ENCODE data around the gene ANKRD52.

ANKRD52 gene

DNA sequence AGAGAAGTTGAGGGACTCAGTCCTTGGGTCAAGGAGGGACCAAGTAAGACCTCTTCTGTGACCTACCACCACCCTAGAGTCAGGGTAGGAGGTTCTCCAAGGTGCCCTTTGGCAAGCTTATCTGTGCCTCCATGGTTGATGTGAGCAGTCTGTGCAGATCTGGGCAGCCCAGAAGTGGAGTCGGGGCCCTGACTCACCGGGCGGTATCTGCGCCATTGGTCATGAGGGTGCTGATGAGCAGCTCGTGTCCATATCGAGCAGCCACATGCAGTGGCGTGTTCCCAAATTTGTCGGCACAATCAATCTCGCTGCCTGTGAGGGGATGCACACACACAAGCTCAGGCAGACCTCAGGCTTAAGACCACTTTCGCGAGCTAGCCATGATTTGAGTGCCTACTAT lies 5.1 kb downstream of the ANKRD52 start:
- peaks cover 22% of the 10 kb centered on the region for H3K4me1 ChIP-seq (ENCODE audit: insufficient read depth, low read length)
- H3K4me3 ChIP-seq (ENCODE audit: low read depth in 1 of 2, low read length in 2 of 2), result no peak overlapping the region
- ATAC-seq (ENCODE audit: insufficient read depth, low read depth) (no peak), DNase-seq (no peak)
- H3K4me2 ChIP-seq (ENCODE audit: insufficient read depth, low read length), result no peak overlapping the region
- TF ChIP-seq, protein P1, sequence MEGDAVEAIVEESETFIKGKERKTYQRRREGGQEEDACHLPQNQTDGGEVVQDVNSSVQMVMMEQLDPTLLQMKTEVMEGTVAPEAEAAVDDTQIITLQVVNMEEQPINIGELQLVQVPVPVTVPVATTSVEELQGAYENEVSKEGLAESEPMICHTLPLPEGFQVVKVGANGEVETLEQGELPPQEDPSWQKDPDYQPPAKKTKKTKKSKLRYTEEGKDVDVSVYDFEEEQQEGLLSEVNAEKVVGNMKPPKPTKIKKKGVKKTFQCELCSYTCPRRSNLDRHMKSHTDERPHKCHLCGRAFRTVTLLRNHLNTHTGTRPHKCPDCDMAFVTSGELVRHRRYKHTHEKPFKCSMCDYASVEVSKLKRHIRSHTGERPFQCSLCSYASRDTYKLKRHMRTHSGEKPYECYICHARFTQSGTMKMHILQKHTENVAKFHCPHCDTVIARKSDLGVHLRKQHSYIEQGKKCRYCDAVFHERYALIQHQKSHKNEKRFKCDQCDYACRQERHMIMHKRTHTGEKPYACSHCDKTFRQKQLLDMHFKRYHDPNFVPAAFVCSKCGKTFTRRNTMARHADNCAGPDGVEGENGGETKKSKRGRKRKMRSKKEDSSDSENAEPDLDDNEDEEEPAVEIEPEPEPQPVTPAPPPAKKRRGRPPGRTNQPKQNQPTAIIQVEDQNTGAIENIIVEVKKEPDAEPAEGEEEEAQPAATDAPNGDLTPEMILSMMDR (IDR thresholded peaks at IDR 0.05; ENCODE audit: borderline replicate concordance, extremely low read depth, low read length, poor library complexity, severe bottlenecking), result no peak
- no peak for TF ChIP-seq EZH2 (IDR thresholded peaks at IDR 0.05; ENCODE audit: borderline replicate concordance, low read depth, low read length, severe bottlenecking)
- no peak overlapping the region for H2AFZ ChIP-seq (ENCODE audit: low read depth, low read length)
- H3K79me2 ChIP-seq (ENCODE audit: insufficient read depth, low read length), result peaks cover 27% of the 10 kb centered on the region
- H3K36me3 ChIP-seq (ENCODE audit: insufficient read depth, low read length), result peaks cover 86% of the 10 kb centered on the region
- no peak overlapping the region for H3K27ac ChIP-seq (ENCODE audit: low read length)
- no peaks in the 10 kb centered on the region for H3K9me3 ChIP-seq (ENCODE audit: insufficient read depth, low read length, severe bottlenecking)
- H3K9ac ChIP-seq (ENCODE audit: low read depth, low read length), result no peak overlapping the region
- no peaks in the 10 kb centered on the region for H3K27me3 ChIP-seq (ENCODE audit: insufficient read depth, low read length, poor library complexity)
- H4K20me1 ChIP-seq (ENCODE audit: insufficient read depth, low read length), result peaks cover 13% of the 10 kb centered on the region; the same call in 1 of the 2 replicates

DNA sequence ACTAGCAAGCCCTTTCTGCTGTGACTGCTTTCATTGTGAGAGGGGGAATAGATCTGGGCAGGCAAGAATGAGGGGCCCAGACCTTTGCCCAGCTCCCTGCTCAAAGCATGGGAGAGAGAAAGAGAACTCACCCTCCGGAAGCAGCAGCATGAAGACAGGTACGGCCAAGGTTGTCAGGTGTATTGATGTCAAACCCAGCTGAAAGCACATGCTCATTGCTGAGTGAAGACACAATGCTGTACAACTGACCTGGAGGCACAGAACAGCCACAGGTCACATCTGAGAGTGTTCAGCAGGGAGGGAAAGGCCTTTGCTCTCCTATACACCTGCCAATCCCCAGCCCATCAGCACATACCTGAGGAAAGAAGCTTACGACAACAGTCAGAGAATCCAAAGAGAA lies 5.5 kb downstream of the ANKRD52 start:
- no peaks in the 10 kb centered on the region for H3K9me3 ChIP-seq (ENCODE audit: insufficient read depth, low read length, severe bottlenecking)
- H3K79me2 ChIP-seq (ENCODE audit: insufficient read depth, low read length), result peaks cover 24% of the 10 kb centered on the region
- H3K4me2 ChIP-seq (ENCODE audit: insufficient read depth, low read length), result no peak overlapping the region
- H3K27me3 ChIP-seq (ENCODE audit: insufficient read depth, low read length, poor library complexity), result no peaks in the 10 kb centered on the region
- DNase-seq, result no peak
- no peak for ATAC-seq (ENCODE audit: insufficient read depth, low read depth)
- no peak overlapping the region for H3K27ac ChIP-seq (ENCODE audit: low read length)
- H3K4me1 ChIP-seq (ENCODE audit: insufficient read depth, low read length), result peaks cover 22% of the 10 kb centered on the region
- no peak overlapping the region for H3K9ac ChIP-seq (ENCODE audit: low read depth, low read length)
- peaks cover 13% of the 10 kb centered on the region; the same call in 1 of the 2 replicates for H4K20me1 ChIP-seq (ENCODE audit: insufficient read depth, low read length)
- H2AFZ ChIP-seq (ENCODE audit: low read depth, low read length), result no peak overlapping the region
- peaks cover 86% of the 10 kb centered on the region for H3K36me3 ChIP-seq (ENCODE audit: insufficient read depth, low read length)
- H3K4me3 ChIP-seq (ENCODE audit: low read depth in 1 of 2, low read length in 2 of 2), result no peak overlapping the region
- TF ChIP-seq EZH2 (IDR thresholded peaks at IDR 0.05; ENCODE audit: borderline replicate concordance, low read depth, low read length, severe bottlenecking), result no peak
- TF ChIP-seq, protein P1 (IDR thresholded peaks at IDR 0.05; ENCODE audit: borderline replicate concordance, extremely low read depth, low read length, poor library complexity, severe bottlenecking), result no peak

DNA sequence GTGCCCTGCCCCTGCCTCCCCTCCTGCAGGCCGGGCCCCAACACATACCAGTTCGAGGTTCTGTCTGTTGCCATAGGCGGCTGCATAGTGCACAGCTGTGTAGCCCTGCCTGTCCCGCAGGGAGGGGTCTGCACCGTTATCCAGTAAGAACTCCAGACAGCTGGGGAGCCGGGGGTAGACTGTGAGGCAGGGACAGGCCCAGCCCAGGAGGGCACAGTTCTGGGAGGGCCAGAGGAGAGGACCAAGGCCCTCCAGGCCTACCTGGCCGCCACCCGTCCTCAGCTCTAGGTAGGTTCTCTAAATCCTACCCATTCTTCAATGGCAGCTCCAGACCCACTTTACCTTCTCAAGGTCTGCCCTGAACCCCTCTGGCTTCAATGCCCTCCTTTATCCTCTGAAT lies 9.5 kb downstream of the ANKRD52 start:
- Histone ChIP-seq H2AFZ (ENCODE audit: low read depth, low read length) (no peak overlapping the region), H3K9ac (ENCODE audit: low read depth, low read length) (no peak overlapping the region), H3K27me3 (ENCODE audit: insufficient read depth, low read length, poor library complexity) (no peaks in the 10 kb centered on the region), H3K79me2 (ENCODE audit: insufficient read depth, low read length) (0 out of 2 replicates have a peak, but pooled peaks cover 2% of the 10 kb centered on the region), H3K27ac (ENCODE audit: low read length) (no peak overlapping the region), H3K36me3 (ENCODE audit: insufficient read depth, low read length) (peaks cover 83% of the 10 kb centered on the region), H3K9me3 (ENCODE audit: insufficient read depth, low read length, severe bottlenecking) (no peaks in the 10 kb centered on the region), H3K4me2 (ENCODE audit: insufficient read depth, low read length) (no peak overlapping the region), H3K4me1 (ENCODE audit: insufficient read depth, low read length) (no peaks in the 10 kb centered on the region), H3K4me3 (ENCODE audit: low read depth in 1 of 2, low read length in 2 of 2) (no peak overlapping the region), H4K20me1 (ENCODE audit: insufficient read depth, low read length) (0 out of 2 replicates have a peak, but pooled peaks cover 3% of the 10 kb centered on the region)
- ATAC-seq (ENCODE audit: insufficient read depth, low read depth), result peak; percentile 33; the same call in 1 of the 3 replicates
- no peak for DNase-seq
- no peak for TF ChIP-seq EZH2 (IDR thresholded peaks at IDR 0.05; ENCODE audit: borderline replicate concordance, low read depth, low read length, severe bottlenecking)
- TF ChIP-seq, protein P1 (IDR thresholded peaks at IDR 0.05; ENCODE audit: borderline replicate concordance, extremely low read depth, low read length, poor library complexity, severe bottlenecking), result no peak

All from DND-41 (cell line).